K562 (cell line): ENCODE data around the gene SIGLEC5. TPM values are rescaled to one million over a fixed set of nuclear protein-coding genes. Genes with fewer than 3 reads are reported as not detected.

Experiments used
- BRF1 ChIP-seq: IDR thresholded peaks from 3 replicates; pipeline ENCODE4 v1.6.1; 2011; ENCODE audit warnings: borderline replicate concordance, mild to moderate bottlenecking; ENCODE audit not compliant: insufficient read length; ENCODE audit errors: extremely low read depth
- C11orf30 ChIP-seq: fragments of 450-650 bp; IDR thresholded peaks from 2 replicates; pipeline ENCODE4 v1.6.1; 2016; ENCODE audit warnings: low read depth, mild to moderate bottlenecking
- CBFB ChIP-seq: sonication (generic); formaldehyde crosslinking; IDR thresholded peaks from 2 replicates; pipeline ENCODE4 v1.4.0; 2020; ENCODE audit warnings: mild to moderate bottlenecking, missing genetic modification reagents
- CHCHD3 ChIP-seq: fragments of 250-450 bp; sonication (Bioruptor Pico); IDR thresholded peaks from 2 replicates; pipeline ENCODE4 v2.1.2; 2022; ENCODE audit warnings: mild to moderate bottlenecking
- GABPB2 ChIP-seq: fragments of 250-450 bp; sonication (Bioruptor Pico); conservative IDR thresholded peaks from 2 replicates; pipeline ENCODE4 v1.5.1; 2021; ENCODE audit warnings: mild to moderate bottlenecking
- HDAC8 ChIP-seq: fragments of 450-650 bp; IDR thresholded peaks from 2 replicates; pipeline ENCODE4 v1.6.1; 2016; ENCODE audit warnings: mild to moderate bottlenecking, missing genetic modification characterization, moderate library complexity, missing compliant biosample characterization
- HNRNPLL ChIP-seq: fragments of 200-400 bp; formaldehyde crosslinking; IDR thresholded peaks from 2 replicates; pipeline ENCODE4 v1.6.1; 2017; ENCODE audit warnings: low read length, low read depth, mild to moderate bottlenecking; ENCODE audit not compliant: poor library complexity, severe bottlenecking
- HNRNPUL1 ChIP-seq: fragments of 200-400 bp; formaldehyde crosslinking; IDR thresholded peaks from 2 replicates; pipeline ENCODE4 v1.6.1; 2017; ENCODE audit warnings: low read length
- KAT2B ChIP-seq: IDR thresholded peaks from one replicate; pipeline ENCODE4 v1.6.1; 2012; ENCODE audit warnings: low read depth, mild to moderate bottlenecking, control low read depth, inconsistent platforms, low read length, moderate library complexity
- KDM2B ChIP-seq: fragments of 250-450 bp; sonication (Bioruptor Pico); IDR thresholded peaks from 2 replicates; pipeline ENCODE4 v1.8.0; 2021; ENCODE audit warnings: mild to moderate bottlenecking, moderate library complexity
- MECOM ChIP-seq: fragments of 250-450 bp; sonication (Bioruptor Pico); IDR thresholded peaks from 2 replicates; pipeline ENCODE4 v1.8.0; 2022; ENCODE audit warnings: inconsistent platforms
- NFIC ChIP-seq: fragments of 450-650 bp; IDR thresholded peaks from 2 replicates; pipeline ENCODE4 v1.6.1; 2017; ENCODE audit warnings: mild to moderate bottlenecking, inconsistent platforms
- PHB2 ChIP-seq: fragments of 450-650 bp; IDR thresholded peaks from 2 replicates; pipeline ENCODE4 v1.6.1; 2017; ENCODE audit warnings: low read depth
- RAD21 ChIP-seq, 2 experiments: fragments of 250-450 bp in 1 of 2; fragments of 450-650 bp in 1 of 2; sonication (Bioruptor Pico) in 1 of 2; formaldehyde crosslinking in 1 of 2; IDR thresholded peaks in 1 of 2; conservative IDR thresholded peaks in 1 of 2; 2 replicates each; pipeline versions ENCODE4 v1.4.0 to v1.8.0; 2020 to 2022; ENCODE audit warnings: mild to moderate bottlenecking in 2 of 2, moderate library complexity in 1 of 2
- RFX5 ChIP-seq: IDR thresholded peaks from 2 replicates; pipeline ENCODE4 v1.6.1; 2011; ENCODE audit warnings: low read depth, mild to moderate bottlenecking, improper control_type of control experiment, low read length
- SIN3A ChIP-seq, 2 experiments: fragments of 150-350 bp in 1 of 2; IDR thresholded peaks; 2 replicates each; pipeline ENCODE4 v1.6.1; 2011 to 2016; ENCODE audit warnings: borderline replicate concordance in 2 of 2, low read depth in 2 of 2, low read length in 2 of 2, mild to moderate bottlenecking in 2 of 2, moderate library complexity in 2 of 2; ENCODE audit not compliant: control insufficient read depth in 1 of 2
- SIX5 ChIP-seq, 2 experiments: IDR thresholded peaks; 2 replicates each; pipeline ENCODE4 v1.6.1; 2011; ENCODE audit warnings: low read length in 2 of 2, borderline replicate concordance in 1 of 2, low read depth in 1 of 2, mild to moderate bottlenecking in 1 of 2, moderate library complexity in 1 of 2; ENCODE audit not compliant: insufficient read depth in 1 of 2
- SMAD1 ChIP-seq: fragments of 150-350 bp; IDR thresholded peaks from 2 replicates; pipeline ENCODE4 v1.6.1; 2014; ENCODE audit warnings: low read length, low read depth; ENCODE audit not compliant: partially characterized antibody
- SMARCA4 ChIP-seq: fragments of 450-650 bp; IDR thresholded peaks from 2 replicates; pipeline ENCODE4 v1.6.1; 2016
- SMARCA5 ChIP-seq: fragments of 450-650 bp; IDR thresholded peaks from 2 replicates; pipeline ENCODE4 v1.6.1; 2016
- TAF9B ChIP-seq: fragments of 450-650 bp; IDR thresholded peaks from 2 replicates; pipeline ENCODE4 v1.6.1; 2018; ENCODE audit warnings: mild to moderate bottlenecking; ENCODE audit not compliant: partially characterized antibody
- THRAP3 ChIP-seq: fragments of 450-650 bp; IDR thresholded peaks from 2 replicates; pipeline ENCODE4 v1.6.1; 2016; ENCODE audit warnings: mild to moderate bottlenecking, inconsistent platforms, borderline replicate concordance
- U2AF2 ChIP-seq: fragments of 200-400 bp; formaldehyde crosslinking; optimal IDR thresholded peaks from 2 replicates; pipeline ENCODE3; 2017; ENCODE audit warnings: low read depth, mild to moderate bottlenecking, low read length
- ZBTB7A ChIP-seq: IDR thresholded peaks from 2 replicates; pipeline ENCODE4 v1.6.1; 2011; ENCODE audit warnings: low read depth, mild to moderate bottlenecking, low read length, moderate library complexity, borderline replicate concordance; ENCODE audit not compliant: control insufficient read depth
- ZNF75A ChIP-seq: fragments of 450-650 bp; formaldehyde crosslinking; IDR thresholded peaks from 2 replicates; pipeline ENCODE4 v1.4.0; 2020; ENCODE audit warnings: mild to moderate bottlenecking
- ZNF79 ChIP-seq: fragments of 250-450 bp; sonication (Bioruptor Pico); IDR thresholded peaks from 2 replicates; pipeline ENCODE4 v1.4.0; 2020; ENCODE audit warnings: low read depth, mild to moderate bottlenecking, moderate library complexity
- polyA plus RNA-seq, 8 experiments: library from polyadenylated mRNA; depleted of rRNA in 4 of 8; stranded (reverse) in 5 of 8; unstranded in 3 of 8; fragments of >200 nt; fragmentation: Nextera tagmentation in 2 of 8; fragmentation: Illumina TruSeq in 1 of 8; extraction: Ambion mirVana in 2 of 8; extraction: Trizol in 1 of 8; gene quantifications; 2 replicates each; pipeline versions ENCODE4 v1.2.1 to v1.2.3, GENCODE V29; 2011 to 2014; ENCODE audit warnings: inconsistent platforms in 1 of 8, missing spikeins in 1 of 8
- total RNA-seq, 7 experiments: library from RNA; depleted of rRNA in 6 of 7; stranded (reverse); fragments of >200 nt in 6 of 7; fragmentation: Illumina TruSeq in 2 of 7; extraction: Trizol in 2 of 7; gene quantifications; 2 replicates each; pipeline versions ENCODE4 v1.2.1 to v1.2.3, GENCODE V29; 2011 to 2021; ENCODE audit warnings: low replicate concordance in 1 of 7
- TF ChIP-seq, protein P1 (sequence below), 2 experiments: fragments of 200-800 bp in 1 of 2; sonication (Bioruptor generic) in 1 of 2; sonication (generic) in 1 of 2; formaldehyde crosslinking in 1 of 2; IDR thresholded peaks in 1 of 2; conservative IDR thresholded peaks in 1 of 2; 2 replicates each; pipeline versions ENCODE4 v1.5.0 to v1.6.1; 2016 to 2020; ENCODE audit warnings: missing compliant biosample characterization in 1 of 2, missing genetic modification characterization in 1 of 2, missing genetic modification reagents in 1 of 2

Gene SIGLEC5
- total and polyA plus RNA-seq, 9 of the 15 experiments (the other 6 are each of a cell fraction or from before 2014, with no cell fraction given), result 0.14 TPM; not detected in 8

DNA sequence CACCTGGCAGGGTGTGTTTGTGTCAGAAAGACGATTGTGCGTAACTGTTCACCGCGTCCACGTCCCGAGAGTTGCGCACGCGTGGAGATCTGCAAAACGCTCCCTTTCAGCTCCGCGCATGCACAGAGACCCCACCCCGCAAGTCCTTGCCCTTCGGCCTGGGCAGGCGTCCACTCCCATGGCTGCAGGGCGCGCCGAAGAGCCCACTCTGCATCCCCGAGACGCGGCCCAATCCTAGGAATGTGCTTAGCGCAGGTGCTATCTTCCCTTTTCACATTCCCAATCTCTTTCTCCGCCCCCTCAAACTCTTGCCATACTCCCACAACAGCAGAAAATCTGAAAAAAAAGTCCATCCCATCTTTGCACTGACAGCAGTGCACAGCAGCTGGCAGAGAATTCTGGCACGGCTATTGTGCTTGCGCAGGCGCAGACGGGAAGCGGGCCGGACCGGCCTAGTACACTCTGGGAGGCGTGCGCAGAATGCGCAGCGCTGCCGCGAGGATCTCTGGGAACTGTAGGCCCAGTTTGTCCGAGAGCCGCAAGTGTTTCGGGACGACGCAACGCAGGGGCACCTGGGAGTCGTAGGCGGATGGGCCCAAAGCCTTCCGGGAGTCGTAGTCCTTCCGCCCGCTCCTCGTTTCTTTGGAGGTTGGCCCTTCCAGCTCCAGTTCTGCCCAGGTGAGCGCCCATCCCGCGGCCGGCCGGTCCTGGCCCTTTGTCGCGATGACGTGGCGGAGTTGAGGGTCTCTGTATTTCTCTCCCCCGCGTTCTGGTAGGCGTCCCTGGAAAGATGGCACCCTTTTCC, 36.0 kb downstream of the SIGLEC5 start (continued):
- TF ChIP-seq C11orf30, result no peak
- no peak for TF ChIP-seq KAT2B
- no peak for TF ChIP-seq TAF9B
- no peak for TF ChIP-seq KDM2B (CRISPR knock-in tag)
- TF ChIP-seq SIX5 (IDR thresholded peaks at IDR 0.05; ENCODE audit: borderline replicate concordance in 1 of 2, insufficient read depth in 1 of 2, low read depth in 1 of 2, low read length in 2 of 2), result peak; percentile 96 to 98
- peak; percentile 13 to 51; a peak in 2 of 4 replicates for TF ChIP-seq SIN3A (IDR thresholded peaks at IDR 0.05; ENCODE audit: borderline replicate concordance in 2 of 2, control insufficient read depth in 1 of 2, low read depth in 2 of 2, low read length in 2 of 2)
- no peak for TF ChIP-seq THRAP3
- TF ChIP-seq ZNF79 (CRISPR knock-in tag), result no peak
- TF ChIP-seq U2AF2, result no peak
- TF ChIP-seq HNRNPUL1, result no peak
- no peak for TF ChIP-seq RAD21 (CRISPR knock-in tag; conservative IDR thresholded peaks at IDR 0.05 in 1 of 2, IDR thresholded peaks at IDR 0.05 in 1 of 2)
- no peak for TF ChIP-seq HDAC8 (tag)
- TF ChIP-seq ZNF75A (CRISPR knock-in tag), result no peak
- TF ChIP-seq, protein P1, sequence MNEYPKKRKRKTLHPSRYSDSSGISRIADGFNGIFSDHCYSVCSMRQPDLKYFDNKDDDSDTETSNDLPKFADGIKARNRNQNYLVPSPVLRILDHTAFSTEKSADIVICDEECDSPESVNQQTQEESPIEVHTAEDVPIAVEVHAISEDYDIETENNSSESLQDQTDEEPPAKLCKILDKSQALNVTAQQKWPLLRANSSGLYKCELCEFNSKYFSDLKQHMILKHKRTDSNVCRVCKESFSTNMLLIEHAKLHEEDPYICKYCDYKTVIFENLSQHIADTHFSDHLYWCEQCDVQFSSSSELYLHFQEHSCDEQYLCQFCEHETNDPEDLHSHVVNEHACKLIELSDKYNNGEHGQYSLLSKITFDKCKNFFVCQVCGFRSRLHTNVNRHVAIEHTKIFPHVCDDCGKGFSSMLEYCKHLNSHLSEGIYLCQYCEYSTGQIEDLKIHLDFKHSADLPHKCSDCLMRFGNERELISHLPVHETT (CRISPR knock-in tag; conservative IDR thresholded peaks at IDR 0.05 in 1 of 2, IDR thresholded peaks at IDR 0.05 in 1 of 2), result no peak
- TF ChIP-seq NFIC, result peak; percentile 6; the same call in 1 of the 2 replicates
- TF ChIP-seq CBFB (CRISPR knock-in tag), result no peak
- no peak for TF ChIP-seq RFX5
- TF ChIP-seq GABPB2, result no peak
- no peak for TF ChIP-seq MECOM (CRISPR knock-in tag)
- peak; percentile 100 for TF ChIP-seq HNRNPLL
- TF ChIP-seq BRF1, result no peak
- TF ChIP-seq ZBTB7A, result no peak
- TF ChIP-seq SMAD1, result no peak
- no peak for TF ChIP-seq CHCHD3 (CRISPR knock-in tag)
- TF ChIP-seq SMARCA5, result no peak
- TF ChIP-seq PHB2, result no peak
- TF ChIP-seq SMARCA4, result no peak
